ENCODE data around the gene MTSS2. TPM values are rescaled to one million over a fixed set of nuclear protein-coding genes. Genes with fewer than 3 reads are reported as not detected.

MTSS2 gene
- total and polyA plus RNA-seq, 2 of the 8 experiments (the other 6 are each of a cell fraction or from before 2014, with no cell fraction given), result 23.3 to 36.7 TPM

- TF ChIP-seq EZH2 (IDR thresholded peaks at IDR 0.05; ENCODE audit: low read depth, low read length, severe bottlenecking), result no peak
- no peak for TF ChIP-seq CBX8 (IDR thresholded peaks at IDR 0.05; ENCODE audit: borderline replicate concordance, low read depth, low read length)
- TF ChIP-seq SP2 (IDR thresholded peaks at IDR 0.05; ENCODE audit: low read length), result no peak
Observed at GRCh38 chr16:70715055-70715858, 29.4 kb upstream of the MTSS2 start (continued).

Data from H1 (cell line).